Mononuclear cell (primary cell): ENCODE measurements around the gene ATP11B. TPM values are rescaled to one million over a fixed set of nuclear protein-coding genes. Genes with fewer than 3 reads are reported as not detected.
A peak's percentile ranks its signal among the peaks of the same experiment; 100 is the strongest.
"Not testable (repeated sequence)": the region's sequence is repeated elsewhere in the genome, so short reads cannot be mapped to it uniquely, and the experiment has no call there.

Experiments
- H3K27me3 ChIP-seq: 2 replicates; pipeline ENCODE4 v1.6.0; 2011; ENCODE audit warnings: low read length, control low read depth; ENCODE audit not compliant: insufficient read depth
- H3K4me1 ChIP-seq: 2 replicates; pipeline ENCODE4 v1.5.1; 2011; ENCODE audit warnings: mild to moderate bottlenecking, low read length, control low read depth; ENCODE audit not compliant: insufficient read depth
- H3K4me3 ChIP-seq: 2 replicates; pipeline ENCODE4 v1.5.1; 2011; ENCODE audit warnings: mild to moderate bottlenecking, low read length, moderate library complexity
- H3K9me3 ChIP-seq: 2 replicates; pipeline ENCODE4 v1.5.1; 2011; ENCODE audit warnings: low read depth, mild to moderate bottlenecking, control low read depth, low read length
- total RNA-seq: library from RNA; depleted of rRNA; stranded (reverse); fragments of >200 nt; gene quantifications from one replicate; pipeline ENCODE4 v1.2.3, GENCODE V29; 2012

The ATP11B gene
- total RNA-seq, 1 donor: 165 TPM

GRCh38 chr3:182786564-182787196 is 6.6 kb upstream of the ATP11B start:
- Histone ChIP-seq H3K27me3 (peaks cover 3% of the 10 kb centered on the region), H3K4me3 (no peak overlapping the region), H3K9me3 (no peaks in the 10 kb centered on the region), H3K4me1 (peaks cover 15% of the 10 kb centered on the region)

- Histone ChIP-seq H3K4me1 (peaks cover 20% of the 10 kb centered on the region), H3K4me3 (no peak overlapping the region), H3K9me3 (no peaks in the 10 kb centered on the region), H3K27me3 (peaks cover 3% of the 10 kb centered on the region)
These were observed 5.8 kb upstream of the ATP11B start for GRCh38 chr3:182787302-182788036.

- Histone ChIP-seq H3K4me3 (no peak overlapping the region), H3K27me3 (peaks cover 3% of the 10 kb centered on the region), H3K9me3 (no peaks in the 10 kb centered on the region), H3K4me1 (peaks cover 24% of the 10 kb centered on the region)
These were observed 3.9 kb upstream of the ATP11B start for GRCh38 chr3:182789371-182789770.

DNA sequence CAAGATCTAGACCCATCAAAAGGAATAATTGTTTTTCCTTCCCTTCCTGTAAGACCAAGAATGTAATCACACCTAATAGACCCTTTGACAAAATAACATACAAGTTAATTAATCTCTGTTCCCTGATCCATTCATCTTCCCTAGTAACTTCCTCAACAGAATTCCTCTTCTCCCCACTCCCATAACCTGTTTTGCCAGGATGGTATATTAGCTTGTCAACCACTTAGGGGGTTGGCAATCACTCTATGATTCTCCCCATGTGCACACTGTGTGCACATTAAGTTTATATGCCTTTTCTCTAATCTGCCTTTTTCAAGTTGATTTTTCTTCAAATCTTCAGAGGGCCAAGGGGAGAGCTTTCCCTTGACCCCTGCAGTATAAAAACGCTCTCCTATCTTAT is 2.7 kb upstream of the ATP11B start:
- H3K27me3 ChIP-seq: peaks cover 3% of the 10 kb centered on the region
- no peak overlapping the region for H3K4me3 ChIP-seq

DNA sequence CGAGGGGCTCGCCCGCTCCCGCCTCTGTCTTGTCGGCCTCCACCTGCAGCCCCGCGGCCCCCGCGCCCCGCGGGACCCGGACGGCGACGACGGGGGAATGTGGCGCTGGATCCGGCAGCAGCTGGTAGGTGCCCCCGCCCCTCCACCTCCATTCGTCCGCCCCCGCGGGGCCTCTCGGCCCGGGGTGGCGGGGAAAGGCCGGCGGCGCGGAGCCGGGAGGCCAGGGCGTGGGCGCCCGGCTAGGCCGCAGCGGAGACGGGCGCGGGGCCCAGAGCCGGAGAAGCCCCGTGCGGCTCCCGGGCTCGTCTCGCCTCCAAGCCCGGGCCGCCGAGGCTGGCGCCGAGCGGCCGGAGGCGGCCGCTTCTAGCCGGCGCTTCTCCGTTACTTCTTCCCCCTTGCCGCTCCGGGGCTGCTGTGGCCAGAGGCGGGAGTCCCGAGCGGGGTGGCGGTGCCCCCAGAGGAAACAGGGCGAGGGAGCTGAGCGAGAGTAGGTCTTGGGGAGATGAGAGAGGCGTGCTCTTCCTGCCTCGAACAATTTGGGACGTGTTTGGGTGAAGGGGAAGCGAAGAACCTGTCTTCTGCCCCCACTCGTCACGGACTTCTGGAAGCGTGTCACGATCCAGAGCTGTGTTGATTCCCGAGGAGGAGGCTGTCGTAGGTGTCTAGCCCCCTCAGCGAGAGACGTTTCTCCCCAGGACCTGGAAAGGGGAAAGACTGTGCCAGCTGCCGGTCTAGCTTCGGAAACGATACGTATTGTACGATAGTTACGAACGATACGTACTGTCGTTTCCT is 555 bp downstream of the ATP11B start:
- Histone ChIP-seq H3K9me3 (no peaks in the 10 kb centered on the region), H3K4me1 (peaks cover 26% of the 10 kb centered on the region), H3K27me3 (no peaks in the 10 kb centered on the region), H3K4me3 (peak overlapping the region; percentile 82)

More for the DNA sequence above, 2.7 kb upstream of the ATP11B start:
- Histone ChIP-seq H3K4me1 (peaks cover 29% of the 10 kb centered on the region), H3K9me3 (no peaks in the 10 kb centered on the region)

- peaks cover 18% of the 10 kb centered on the region for H3K4me1 ChIP-seq
- H3K9me3 ChIP-seq: no peaks in the 10 kb centered on the region
- no peaks in the 10 kb centered on the region for H3K27me3 ChIP-seq
- H3K4me3 ChIP-seq: peak overlapping the region; percentile 82
These were observed 1.4 kb downstream of the ATP11B start for GRCh38 chr3:182794455-182795388.

- peaks cover 16% of the 10 kb centered on the region for H3K4me1 ChIP-seq
- no peaks in the 10 kb centered on the region for H3K27me3 ChIP-seq
- H3K4me3 ChIP-seq: peak overlapping the region; percentile 82
- no peaks in the 10 kb centered on the region for H3K9me3 ChIP-seq
These were observed 2.1 kb downstream of the ATP11B start for GRCh38 chr3:182795389-182795782.

GRCh38 chr3:182796310-182796709 is 3.0 kb downstream of the ATP11B start:
- peaks cover 18% of the 10 kb centered on the region for H3K4me1 ChIP-seq
- H3K4me3 ChIP-seq: no peak overlapping the region
- no peaks in the 10 kb centered on the region for H3K9me3 ChIP-seq
- H3K27me3 ChIP-seq: no peaks in the 10 kb centered on the region

- Histone ChIP-seq H3K27me3 (no peaks in the 10 kb centered on the region), H3K4me1 (peaks cover 22% of the 10 kb centered on the region), H3K9me3 (no peaks in the 10 kb centered on the region), H3K4me3 (no peak overlapping the region)
These were observed 4.6 kb downstream of the ATP11B start for GRCh38 chr3:182797876-182798275.

- not testable (repeated sequence) for H3K4me3 ChIP-seq
These were observed 5.8 kb downstream of the ATP11B start for GRCh38 chr3:182799143-182799542.

GRCh38 chr3:182800508-182800907 is 7.2 kb downstream of the ATP11B start:
- H3K4me3 ChIP-seq: no peak overlapping the region
- H3K9me3 ChIP-seq: no peaks in the 10 kb centered on the region
- peaks cover 22% of the 10 kb centered on the region for H3K4me1 ChIP-seq
- no peaks in the 10 kb centered on the region for H3K27me3 ChIP-seq

More at GRCh38 chr3:182799143-182799542, 5.8 kb downstream of the ATP11B start:
- H3K9me3 ChIP-seq, H3K27me3 ChIP-seq: not testable (repeated sequence)
- H3K4me1 ChIP-seq: peaks cover 26% of the 10 kb centered on the region

DNA sequence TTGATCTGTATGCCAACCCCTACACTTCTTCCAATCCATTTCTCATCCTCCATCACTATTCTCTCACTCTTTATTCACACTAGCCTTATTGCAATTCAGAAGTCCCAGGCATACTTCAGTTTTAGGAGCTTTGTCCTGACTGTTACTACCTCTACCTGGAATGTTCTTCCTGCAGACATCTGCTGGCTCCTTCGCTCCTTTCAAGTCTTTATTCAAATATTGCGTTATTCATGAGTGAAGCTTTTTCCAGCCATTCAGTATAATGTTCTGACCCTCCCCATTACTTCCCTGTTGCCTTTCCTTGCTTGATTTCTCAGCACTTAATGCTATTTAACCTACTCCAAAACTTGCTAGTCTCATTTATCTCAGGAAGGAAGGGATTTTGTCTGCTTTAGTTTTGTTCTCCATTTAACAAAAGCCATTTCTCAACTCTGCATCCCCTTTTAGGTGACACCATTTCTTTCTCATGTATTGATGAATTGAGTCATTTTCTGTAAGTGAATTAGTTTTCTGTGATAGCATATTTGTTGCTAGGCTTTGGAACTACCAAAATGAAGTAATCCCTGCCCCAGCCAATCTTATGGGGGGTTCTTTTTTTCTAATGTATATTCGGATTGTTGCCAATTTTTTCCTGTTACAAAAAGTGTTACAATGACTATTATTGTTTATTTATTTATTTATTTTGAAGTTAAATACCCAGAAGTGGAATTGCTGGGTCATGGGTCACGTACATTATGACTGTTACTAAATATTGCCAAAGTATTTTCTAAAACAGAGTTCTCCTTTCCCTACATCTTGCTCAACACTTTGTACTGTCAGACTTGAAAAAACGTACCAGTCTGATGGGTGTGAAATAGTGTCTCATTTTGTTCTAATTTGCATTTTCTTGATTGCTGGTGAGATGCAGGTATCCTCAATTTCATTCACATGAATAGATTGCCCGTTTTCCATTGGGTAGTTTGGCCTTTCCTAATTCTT is 9.4 kb downstream of the ATP11B start:
- no peaks in the 10 kb centered on the region for H3K27me3 ChIP-seq
- peaks cover 23% of the 10 kb centered on the region for H3K4me1 ChIP-seq
- no peak overlapping the region for H3K4me3 ChIP-seq
- H3K9me3 ChIP-seq: no peaks in the 10 kb centered on the region

DNA sequence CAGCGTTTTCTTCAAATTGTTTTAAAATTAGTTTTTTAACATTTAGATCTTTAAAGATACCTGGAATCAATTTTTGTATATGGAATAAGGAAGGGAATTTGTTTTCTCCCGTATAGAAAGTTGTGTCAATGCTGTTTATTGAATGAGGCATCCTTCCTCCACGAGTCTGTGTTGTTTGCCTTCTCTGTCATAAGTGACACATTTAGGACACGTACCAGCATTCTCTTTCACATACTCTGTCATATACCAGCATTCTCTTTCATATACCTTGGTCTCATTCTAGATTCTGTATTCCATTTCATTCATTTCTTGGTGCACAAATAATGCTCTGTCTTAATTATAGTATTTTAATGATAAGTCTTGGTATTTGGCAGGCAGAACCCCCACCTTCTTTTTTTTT is 10.3 kb downstream of the ATP11B start:
- Histone ChIP-seq H3K9me3 (no peaks in the 10 kb centered on the region), H3K27me3 (no peaks in the 10 kb centered on the region), H3K4me1 (peaks cover 23% of the 10 kb centered on the region), H3K4me3 (no peak overlapping the region)
